PFSK-1 (cell line): Measurements from ENCODE around the gene RET.

Source experiments
- POLR2AphosphoS5 ChIP-seq: IDR thresholded peaks from 2 replicates; pipeline ENCODE4 v1.6.1; 2012; ENCODE audit warnings: low read depth, mild to moderate bottlenecking, control low read depth, low read length, moderate library complexity
- SIN3A ChIP-seq: IDR thresholded peaks from 2 replicates; pipeline ENCODE4 v1.6.1; 2012; ENCODE audit warnings: mild to moderate bottlenecking, low read length, moderate library complexity, borderline replicate concordance; ENCODE audit not compliant: insufficient read depth
- TAF1 ChIP-seq: IDR thresholded peaks from 2 replicates; pipeline ENCODE4 v1.6.1; 2012; ENCODE audit warnings: low read length, control low read depth, borderline replicate concordance; ENCODE audit not compliant: insufficient read depth
- TF ChIP-seq, protein P1 (sequence below), 2 experiments: IDR thresholded peaks; 2 replicates each; pipeline versions ENCODE4 v1.6.1 to v1.8.0; 2011 to 2012; ENCODE audit warnings: low read depth in 2 of 2, low read length in 2 of 2, control low read depth in 1 of 2, inconsistent platforms in 1 of 2, mild to moderate bottlenecking in 1 of 2, moderate library complexity in 1 of 2; ENCODE audit not compliant: insufficient read depth in 1 of 2

DNA sequence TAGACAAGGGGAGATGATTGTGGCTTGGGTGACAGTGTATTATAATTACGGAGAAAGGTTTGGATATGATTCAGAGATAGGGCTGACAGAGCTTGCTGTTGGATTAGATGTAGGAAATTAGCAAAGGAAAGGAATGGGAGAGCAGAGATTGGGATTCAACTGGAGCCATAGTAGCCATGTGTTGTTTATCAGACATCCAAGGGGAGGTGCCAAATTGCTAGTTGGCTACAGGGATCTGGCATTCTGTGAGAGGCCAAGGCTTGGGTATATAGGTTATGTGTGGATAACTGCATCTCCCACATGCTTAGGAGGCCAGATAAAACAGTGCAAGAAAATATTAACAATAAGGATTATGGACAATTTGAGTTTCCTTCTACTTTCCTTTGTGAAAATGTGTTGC, 96.3 kb downstream of the RET start:
- no peak for TF ChIP-seq POLR2AphosphoS5
- TF ChIP-seq, protein P1, sequence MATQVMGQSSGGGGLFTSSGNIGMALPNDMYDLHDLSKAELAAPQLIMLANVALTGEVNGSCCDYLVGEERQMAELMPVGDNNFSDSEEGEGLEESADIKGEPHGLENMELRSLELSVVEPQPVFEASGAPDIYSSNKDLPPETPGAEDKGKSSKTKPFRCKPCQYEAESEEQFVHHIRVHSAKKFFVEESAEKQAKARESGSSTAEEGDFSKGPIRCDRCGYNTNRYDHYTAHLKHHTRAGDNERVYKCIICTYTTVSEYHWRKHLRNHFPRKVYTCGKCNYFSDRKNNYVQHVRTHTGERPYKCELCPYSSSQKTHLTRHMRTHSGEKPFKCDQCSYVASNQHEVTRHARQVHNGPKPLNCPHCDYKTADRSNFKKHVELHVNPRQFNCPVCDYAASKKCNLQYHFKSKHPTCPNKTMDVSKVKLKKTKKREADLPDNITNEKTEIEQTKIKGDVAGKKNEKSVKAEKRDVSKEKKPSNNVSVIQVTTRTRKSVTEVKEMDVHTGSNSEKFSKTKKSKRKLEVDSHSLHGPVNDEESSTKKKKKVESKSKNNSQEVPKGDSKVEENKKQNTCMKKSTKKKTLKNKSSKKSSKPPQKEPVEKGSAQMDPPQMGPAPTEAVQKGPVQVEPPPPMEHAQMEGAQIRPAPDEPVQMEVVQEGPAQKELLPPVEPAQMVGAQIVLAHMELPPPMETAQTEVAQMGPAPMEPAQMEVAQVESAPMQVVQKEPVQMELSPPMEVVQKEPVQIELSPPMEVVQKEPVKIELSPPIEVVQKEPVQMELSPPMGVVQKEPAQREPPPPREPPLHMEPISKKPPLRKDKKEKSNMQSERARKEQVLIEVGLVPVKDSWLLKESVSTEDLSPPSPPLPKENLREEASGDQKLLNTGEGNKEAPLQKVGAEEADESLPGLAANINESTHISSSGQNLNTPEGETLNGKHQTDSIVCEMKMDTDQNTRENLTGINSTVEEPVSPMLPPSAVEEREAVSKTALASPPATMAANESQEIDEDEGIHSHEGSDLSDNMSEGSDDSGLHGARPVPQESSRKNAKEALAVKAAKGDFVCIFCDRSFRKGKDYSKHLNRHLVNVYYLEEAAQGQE (IDR thresholded peaks at IDR 0.05; ENCODE audit: insufficient read depth in 1 of 2, low read depth in 2 of 2, low read length in 2 of 2), result no peak
- TF ChIP-seq SIN3A, result no peak
- no peak for TF ChIP-seq TAF1
